SIG-M5 treated with dmso at 0.1 percent for 504 hours (cell line): Measurements from ENCODE around the gene FYTTD1.
"Not testable (repeated sequence)": the region's sequence is repeated elsewhere in the genome, so short reads cannot be mapped to it uniquely, and the experiment has no call there.

Experiments
- DNase-seq: peaks from one replicate; lab custom pipeline; 2025; ENCODE audit not compliant: unreplicated experiment; lab: John Stamatoyannopoulos, UW

Gene FYTTD1, protein sequence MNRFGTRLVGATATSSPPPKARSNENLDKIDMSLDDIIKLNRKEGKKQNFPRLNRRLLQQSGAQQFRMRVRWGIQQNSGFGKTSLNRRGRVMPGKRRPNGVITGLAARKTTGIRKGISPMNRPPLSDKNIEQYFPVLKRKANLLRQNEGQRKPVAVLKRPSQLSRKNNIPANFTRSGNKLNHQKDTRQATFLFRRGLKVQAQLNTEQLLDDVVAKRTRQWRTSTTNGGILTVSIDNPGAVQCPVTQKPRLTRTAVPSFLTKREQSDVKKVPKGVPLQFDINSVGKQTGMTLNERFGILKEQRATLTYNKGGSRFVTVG

DNA sequence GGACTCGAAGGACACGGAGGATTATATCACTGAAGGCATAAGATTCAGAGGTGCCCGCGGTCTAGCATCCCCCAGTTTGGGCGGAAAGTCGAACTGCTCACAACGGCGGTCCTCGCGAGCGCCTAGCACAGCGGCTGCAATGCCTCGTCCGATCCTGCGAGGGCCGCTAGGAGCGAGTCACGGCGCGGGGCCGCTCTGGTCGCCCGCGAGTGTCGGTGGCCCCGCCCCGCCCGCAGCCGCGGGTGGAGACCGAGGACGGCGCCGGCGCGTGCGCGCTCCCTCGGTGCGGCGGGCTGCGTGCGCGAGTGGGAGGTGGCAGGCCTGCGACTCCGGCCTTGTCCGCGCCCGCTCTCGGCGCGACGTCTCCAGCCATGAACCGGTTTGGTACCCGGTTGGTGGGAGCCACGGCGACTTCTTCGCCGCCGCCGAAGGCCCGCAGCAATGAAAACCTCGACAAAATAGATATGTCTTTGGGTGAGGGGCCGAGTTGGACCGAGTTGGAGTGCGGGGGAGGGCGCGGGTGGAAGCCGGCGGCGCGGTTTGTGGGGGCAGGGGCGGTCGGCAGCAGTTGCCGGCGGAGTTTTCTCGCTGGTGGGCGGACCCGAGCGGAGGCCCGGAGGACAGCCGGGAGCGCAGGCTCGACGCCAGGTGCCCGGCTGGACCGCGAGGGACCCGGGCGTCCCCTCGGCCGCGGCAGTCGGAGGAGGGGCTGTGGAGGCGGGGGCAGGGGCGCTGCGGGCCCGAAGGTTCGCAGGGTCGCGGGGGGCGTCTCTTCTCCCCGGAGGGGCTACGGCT, at the start of gene FYTTD1:
Gene FYTTD1 (plus strand): TSS at position 283 of the 795 bp plus-strand sequence. CDS start 89 bp downstream, at position 372.
- peak; percentile 85 for DNase-seq

- no peak for DNase-seq
Measured at GRCh38 chr3:197700095-197700494, 49.6 kb upstream of the FYTTD1 start.

DNA sequence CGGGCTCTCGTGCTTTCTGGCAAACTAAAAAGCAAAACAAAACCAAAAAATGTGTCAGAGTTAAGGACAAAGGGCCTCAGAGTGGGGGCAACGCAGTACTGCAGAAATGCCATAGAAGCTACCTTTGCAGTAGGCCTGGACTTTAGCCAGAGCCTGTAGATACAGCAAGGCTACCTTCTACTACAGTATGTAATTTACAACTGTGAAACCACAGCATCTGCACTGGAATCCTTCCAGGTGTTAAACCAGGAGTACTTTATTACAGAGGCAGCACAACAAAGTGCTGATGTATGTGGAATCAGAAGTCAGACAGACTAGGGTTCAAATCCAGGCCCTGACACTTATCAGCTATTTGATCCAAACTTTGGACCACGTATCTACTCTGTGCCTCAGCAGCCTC, 47.8 kb upstream of the FYTTD1 start:
- DNase-seq, result no peak

DNA sequence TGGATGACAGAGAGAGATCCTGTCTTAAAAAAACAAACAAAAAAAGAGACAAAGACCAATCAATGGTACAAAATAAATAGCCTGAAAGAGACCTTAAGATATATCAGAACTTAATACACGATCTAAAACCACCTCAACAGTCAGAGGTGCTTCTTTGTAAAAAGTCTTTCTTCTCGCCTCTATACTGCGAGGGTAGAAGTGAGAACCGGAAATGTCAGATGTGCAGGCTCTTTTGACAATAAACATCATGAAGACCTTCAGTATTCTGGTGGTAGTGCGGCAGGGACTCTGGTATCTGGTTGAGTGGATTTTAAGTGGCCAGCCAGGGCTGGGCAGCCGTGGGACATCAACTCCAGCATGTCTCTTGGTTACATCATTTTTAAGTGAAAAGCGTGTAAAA, 43.0 kb upstream of the FYTTD1 start:
- DNase-seq, result no peak

DNA sequence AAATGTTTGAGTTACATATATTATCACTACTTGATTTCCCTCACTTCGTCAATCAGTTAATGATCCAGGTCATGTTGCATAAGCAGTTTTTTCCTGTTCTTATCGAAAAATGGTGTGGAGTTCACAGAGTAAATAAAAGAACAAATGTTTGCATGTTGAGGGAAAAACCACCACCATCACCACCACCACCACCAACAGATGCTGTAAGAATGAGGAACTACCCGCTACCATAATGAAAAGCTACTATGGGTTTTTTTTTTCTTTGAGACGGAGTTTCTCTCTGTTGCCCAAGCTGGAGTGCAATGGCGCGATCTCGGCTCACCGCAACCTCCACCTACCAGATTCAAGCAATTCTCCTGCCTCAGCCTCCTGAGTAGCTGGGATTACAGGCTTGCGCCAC, 40.5 kb upstream of the FYTTD1 start:
- DNase-seq, result peak; percentile 49

GRCh38 chr3:197710965-197711364, 38.7 kb upstream of the FYTTD1 start:
- not testable (repeated sequence) for DNase-seq

GRCh38 chr3:197711973-197712707, 37.5 kb upstream of the FYTTD1 start:
- DNase-seq, result peak; percentile 98

DNA sequence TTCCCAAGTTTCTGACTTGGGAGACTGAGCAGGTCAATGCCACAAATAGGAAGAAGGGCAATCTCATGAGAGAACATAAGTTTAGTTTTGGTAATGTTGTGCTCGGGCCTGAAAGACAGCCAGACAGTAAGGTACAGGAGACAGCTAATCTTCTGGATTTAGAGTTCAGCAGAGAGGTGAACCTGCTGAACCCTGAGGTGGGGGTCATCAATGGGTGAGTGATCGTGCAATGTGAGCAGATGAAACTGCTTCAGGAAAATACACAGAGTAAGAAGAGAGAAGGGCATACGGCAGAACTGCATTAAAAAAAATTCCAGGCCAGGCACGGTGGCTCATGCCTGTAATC, 36.2 kb upstream of the FYTTD1 start:
- no peak for DNase-seq

DNA sequence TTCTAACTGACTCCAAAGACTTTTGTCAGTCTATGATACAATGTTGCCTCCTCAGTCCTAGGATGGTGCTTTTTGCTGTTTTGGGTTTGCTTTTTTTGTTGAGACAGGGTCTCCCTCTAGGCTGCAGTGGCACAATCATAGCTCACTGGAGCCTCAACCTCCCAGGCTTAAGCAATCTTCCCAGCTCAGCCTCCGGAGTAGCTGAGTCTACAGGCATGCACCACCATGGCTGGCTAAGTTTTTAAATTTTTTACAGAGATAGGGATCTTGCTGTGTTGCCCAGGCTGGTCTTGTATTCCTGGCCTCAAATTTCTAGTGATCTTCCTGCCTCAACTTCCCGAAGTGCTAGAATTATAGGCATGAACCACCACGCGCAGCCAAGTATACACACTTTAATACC, 35.4 kb upstream of the FYTTD1 start:
- no peak for DNase-seq

- DNase-seq, result peak; percentile 57
Measured at GRCh38 chr3:197718891-197719290, 30.8 kb upstream of the FYTTD1 start.

DNA sequence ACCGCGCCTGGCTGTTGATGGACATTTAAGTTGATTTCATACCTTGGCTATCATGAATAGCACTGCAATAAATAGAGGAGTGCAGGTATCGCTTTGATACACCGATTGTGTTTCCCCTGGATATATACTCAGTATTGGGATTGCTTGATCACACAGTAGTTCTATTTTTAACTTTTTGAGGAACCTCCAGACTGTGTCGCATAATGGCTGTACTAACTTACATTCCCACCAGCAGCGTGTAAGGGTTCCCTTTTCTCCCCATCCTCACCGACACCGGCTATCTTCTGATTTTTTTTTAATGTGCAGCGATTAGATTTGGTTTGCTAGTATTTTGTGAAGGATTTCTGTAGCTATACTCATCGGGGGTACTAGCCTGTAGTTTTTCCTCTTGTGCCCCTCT, 29.0 kb upstream of the FYTTD1 start:
- no peak for DNase-seq

GRCh38 chr3:197722734-197723133, 26.9 kb upstream of the FYTTD1 start:
- DNase-seq, result no peak

- DNase-seq, result not testable (repeated sequence)
Measured at GRCh38 chr3:197727878-197728277, 21.8 kb upstream of the FYTTD1 start.

GRCh38 chr3:197728487-197728886, 21.2 kb upstream of the FYTTD1 start:
- DNase-seq, result peak; percentile 40

GRCh38 chr3:197730200-197730599, 19.5 kb upstream of the FYTTD1 start:
- no peak for DNase-seq

- DNase-seq, result not testable (repeated sequence)
Measured at GRCh38 chr3:197730770-197731169, 18.9 kb upstream of the FYTTD1 start.

GRCh38 chr3:197731483-197731882, 18.2 kb upstream of the FYTTD1 start:
- not testable (repeated sequence) for DNase-seq

- no peak for DNase-seq
Measured at GRCh38 chr3:197733042-197733441, 16.6 kb upstream of the FYTTD1 start.

GRCh38 chr3:197734667-197735318, 14.9 kb upstream of the FYTTD1 start:
- DNase-seq, result peak; percentile 86

- peak; percentile 39 for DNase-seq
Measured at GRCh38 chr3:197736010-197736490, 13.6 kb upstream of the FYTTD1 start.
